HCT116 (cell line): ENCODE data around the gene RP9. TPM values are rescaled to one million over a fixed set of nuclear protein-coding genes. Genes with fewer than 3 reads are reported as not detected.

Experiments used
- ATAC-seq: fragments of 200-7000 bp; cut with Tn5 transposase; 2 replicates; pipeline ENCODE4 v1.9.1; 2020; ENCODE audit warnings: mild to moderate bottlenecking, moderate library complexity
- BruUV-seq: library from RNA; stranded (reverse); fragments of 400-500 nt; replicated peaks from 2 replicates; lab custom pipeline; 2021; lab: Mats Ljungman, UMichigan
- CTCF ChIA-PET: fragments of 300-600 bp; sonication (Branson Sonifier 250); formaldehyde crosslinking; loops from one replicate; lab custom pipeline; 2021; ENCODE audit warnings: antibody characterized with exemption; lab: Charles Lee
- POLR2A ChIA-PET: fragments of 300-600, 350-600 bp; sonication (Branson Sonifier 250); formaldehyde crosslinking; loops from one replicate; lab custom pipeline; 2021; ENCODE audit warnings: antibody characterized with exemption; lab: Charles Lee
- RAD21 ChIA-PET, 2 experiments: fragments of 300-600 bp; sonication (Branson Sonifier 250); formaldehyde crosslinking; loops; one replicate each; lab custom pipeline; 2023; ENCODE audit warnings: low total read pairs in 2 of 2; ENCODE audit not compliant: uncharacterized antibody in 2 of 2, unreplicated experiment in 2 of 2, low non-redundant PET in 1 of 2; lab: Charles Lee
- DNase-seq: peaks from one replicate; pipeline ENCODE4 v3.0.0-alpha.2; 2010; ENCODE audit warnings: low read depth, low spot score
- H2AFZ ChIP-seq: fragments of 200-600 bp; shearing (Covaris generic), sonication (generic); 2 replicates; pipeline ENCODE4 v1.6.1; 2017; ENCODE audit warnings: low read depth, mixed run types, mixed read lengths, antibody characterized with exemption, low read length; ENCODE audit not compliant: poor library complexity, severe bottlenecking
- H3K27ac ChIP-seq: 2 replicates; pipeline ENCODE4 v1.5.1; 2012; ENCODE audit warnings: low read depth, low read length
- H3K27me3 ChIP-seq: fragments of 200-600 bp; sonication (generic); 2 replicates; pipeline ENCODE4 v1.6.1; 2016; ENCODE audit warnings: mixed run types, low read length, mixed read lengths; ENCODE audit not compliant: insufficient read depth
- H3K36me3 ChIP-seq, 2 experiments: fragments of 200-500 bp in 1 of 2; fragments of 200-600 bp in 1 of 2; sonication (Bioruptor generic) in 1 of 2; sonication (generic) in 1 of 2; 2 replicates each; pipeline versions ENCODE4 v1.5.1 to v1.6.1; 2014 to 2016; ENCODE audit warnings: low read length in 2 of 2, inconsistent platforms in 1 of 2, mixed read lengths in 1 of 2, mixed run types in 1 of 2; ENCODE audit not compliant: insufficient read depth in 2 of 2, control insufficient read depth in 1 of 2
- H3K4me1 ChIP-seq, 2 experiments: fragments of 200-600 bp in 1 of 2; sonication (generic) in 1 of 2; 2 replicates each; pipeline versions ENCODE4 v1.5.1 to v1.6.1; 2012 to 2017; ENCODE audit warnings: low read length in 2 of 2, inconsistent platforms in 1 of 2, mild to moderate bottlenecking in 1 of 2, mixed read lengths in 1 of 2, mixed run types in 1 of 2, moderate library complexity in 1 of 2; ENCODE audit not compliant: insufficient read depth in 2 of 2, control insufficient read depth in 1 of 2
- H3K4me2 ChIP-seq: fragments of 200-600 bp; sonication (generic); 2 replicates; pipeline ENCODE4 v1.6.1; 2017; ENCODE audit warnings: mixed run types, low read length, mixed read lengths
- H3K4me3 ChIP-seq, 2 experiments: fragments of 200-600 bp in 1 of 2; sonication (generic) in 1 of 2; replicated peaks in 1 of 2; 2 replicates each; pipeline ENCODE4 v1.5.1; 2011 to 2016; ENCODE audit warnings: low read length in 2 of 2, control low read depth in 1 of 2, low read depth in 1 of 2, mild to moderate bottlenecking in 1 of 2, mixed read lengths in 1 of 2, mixed run types in 1 of 2
- H3K79me2 ChIP-seq: fragments of 200-600 bp; sonication (generic); 2 replicates; pipeline ENCODE4 v1.6.1; 2017; ENCODE audit warnings: mild to moderate bottlenecking, mixed run types, low read length, moderate library complexity, mixed read lengths; ENCODE audit not compliant: insufficient read depth
- H3K9ac ChIP-seq: fragments of 200-600 bp; sonication (generic); 2 replicates; pipeline ENCODE4 v1.6.1; 2016; ENCODE audit warnings: low read length, mixed read lengths
- H3K9me2 ChIP-seq: fragments of 200-600 bp; sonication (generic), shearing (Covaris generic); 2 replicates; pipeline ENCODE4 v1.6.1; 2017; ENCODE audit warnings: mixed run types, mild to moderate bottlenecking, moderate library complexity; ENCODE audit not compliant: insufficient read depth
- H3K9me3 ChIP-seq, 2 experiments: fragments of 200-500 bp in 1 of 2; fragments of 200-600 bp in 1 of 2; sonication (Bioruptor generic) in 1 of 2; sonication (generic) in 1 of 2; 2 replicates each; pipeline ENCODE4 v1.6.1; 2014 to 2017; ENCODE audit warnings: low read length in 2 of 2, mixed read lengths in 2 of 2, inconsistent platforms in 1 of 2, low read depth in 1 of 2, mild to moderate bottlenecking in 1 of 2, mixed run types in 1 of 2, moderate library complexity in 1 of 2; ENCODE audit not compliant: control insufficient read depth in 1 of 2, insufficient read depth in 1 of 2
- H4K20me1 ChIP-seq: fragments of 200-600 bp; sonication (generic), shearing (Covaris generic); 2 replicates; pipeline ENCODE4 v1.6.1; 2017; ENCODE audit warnings: mixed run types, mild to moderate bottlenecking, moderate library complexity; ENCODE audit not compliant: insufficient read depth
- ATF3 ChIP-seq: IDR thresholded peaks from 2 replicates; pipeline ENCODE4 v1.6.1; 2012
- CBX3 ChIP-seq: IDR thresholded peaks from 2 replicates; pipeline ENCODE4 v1.6.1; 2012; ENCODE audit warnings: low read depth
- CEBPB ChIP-seq: IDR thresholded peaks from 2 replicates; pipeline ENCODE4 v1.6.1; 2012; ENCODE audit warnings: low read depth
- EGR1 ChIP-seq: IDR thresholded peaks from 2 replicates; pipeline ENCODE4 v1.6.1; 2012; ENCODE audit warnings: low read depth
- ELF1 ChIP-seq: IDR thresholded peaks from 2 replicates; pipeline ENCODE4 v1.6.1; 2012; ENCODE audit warnings: low read depth, borderline replicate concordance
- POLR2AphosphoS5 ChIP-seq: IDR thresholded peaks from 2 replicates; pipeline ENCODE4 v1.6.1; 2011; ENCODE audit warnings: mild to moderate bottlenecking, low read depth, low read length, moderate library complexity
- SP1 ChIP-seq: IDR thresholded peaks from 2 replicates; pipeline ENCODE4 v1.6.1; 2012; ENCODE audit warnings: low read depth
- SRF ChIP-seq: IDR thresholded peaks from 2 replicates; pipeline ENCODE4 v1.6.1; 2012; ENCODE audit warnings: low read depth
- TCF7L2 ChIP-seq: IDR thresholded peaks from 2 replicates; pipeline ENCODE4 v1.7.0; 2011; ENCODE audit warnings: borderline replicate concordance, inconsistent platforms; ENCODE audit not compliant: insufficient read depth, insufficient read length; ENCODE audit errors: extremely low read depth
- ZFX ChIP-seq: fragments of 450-650 bp; IDR thresholded peaks from 2 replicates; pipeline ENCODE4 v1.6.1; 2017
- ZNF274 ChIP-seq: fragments of 200-500 bp; sonication (Bioruptor generic); IDR thresholded peaks from 2 replicates; pipeline ENCODE4 v1.6.1; 2014; ENCODE audit warnings: mild to moderate bottlenecking, low read depth, low read length, inconsistent platforms
- intact Hi-C: fragments of 100-400 bp; cut with micrococcal nuclease; formaldehyde crosslinking; loops from 2 replicates; pipeline ENCODE4 v1.10.0; 2022
- total RNA-seq: library from RNA; stranded (reverse); gene quantifications from one replicate; pipeline ENCODE4 v1.2.1, GENCODE V29; 2021; ENCODE audit not compliant: unreplicated experiment
- TF ChIP-seq, protein P1 (sequence below): IDR thresholded peaks from 2 replicates; pipeline ENCODE4 v1.6.1; 2012; ENCODE audit warnings: low read depth
- TF ChIP-seq, protein P2 (sequence below), 3 experiments: fragments of 200-600 bp in 1 of 3; sonication (generic) in 1 of 3; IDR thresholded peaks in 2 of 3; conservative IDR thresholded peaks in 1 of 3; 2 replicates each; pipeline ENCODE4 v1.5.1; 2012 to 2017; ENCODE audit warnings: low read depth in 2 of 3, low read length in 2 of 3, antibody characterized with exemption in 1 of 3, borderline replicate concordance in 1 of 3, control low read depth in 1 of 3, mild to moderate bottlenecking in 1 of 3, mixed read lengths in 1 of 3, mixed run types in 1 of 3, moderate library complexity in 1 of 3; ENCODE audit not compliant: insufficient read depth in 1 of 3

The RP9 gene
- total RNA-seq, 1 experiment from 2014 or later, result 14.2 TPM

- H4K20me1 ChIP-seq, result no peaks in the 10 kb centered on the region
- POLR2A ChIA-PET, result no interaction called here
- RAD21 ChIA-PET, result no interaction called here
Observed at GRCh38 chr7:33127085-33127484, 17.9 kb upstream of the RP9 start.

DNA sequence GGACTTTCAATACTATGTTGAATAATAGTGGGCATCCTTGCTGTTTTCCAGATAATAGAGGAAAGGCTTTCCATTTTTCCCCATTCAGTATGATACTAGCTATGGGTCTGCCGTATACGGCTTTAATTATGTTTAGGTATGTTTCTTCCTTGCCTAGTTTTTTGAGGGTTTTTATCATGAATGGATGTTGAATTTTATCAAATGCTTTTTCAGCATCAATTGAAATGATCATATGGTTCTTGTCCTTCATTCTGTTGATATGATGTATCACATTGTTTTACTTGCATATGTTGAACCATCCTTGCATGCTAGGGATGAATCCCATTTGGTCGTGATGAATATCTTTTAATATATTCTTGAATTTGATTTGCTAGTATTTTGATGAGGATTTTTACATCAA is 9.2 kb upstream of the RP9 start:
- ATAC-seq, result no peak
- H3K79me2 ChIP-seq, result no peaks in the 10 kb centered on the region
- ChIA-PET CTCF (no interaction called here), POLR2A (no interaction called here), RAD21 (no interaction called here)
- DNase-seq, result no peak
- intact Hi-C loops, result no loop called here
- H3K27me3 ChIP-seq, result no peaks in the 10 kb centered on the region
- H3K4me2 ChIP-seq, result no peak overlapping the region
- H3K4me3 ChIP-seq, result no peak overlapping the region
- no peaks in the 10 kb centered on the region for H3K4me1 ChIP-seq
- H3K27ac ChIP-seq, result no peak overlapping the region
- no peaks in the 10 kb centered on the region for H3K36me3 ChIP-seq
- no peaks in the 10 kb centered on the region for H3K9me2 ChIP-seq
- H4K20me1 ChIP-seq, result no peaks in the 10 kb centered on the region
- H3K9ac ChIP-seq, result no peak overlapping the region
- H2AFZ ChIP-seq, result no peak overlapping the region
- H3K9me3 ChIP-seq, result peaks cover 0 to 4% of the 10 kb centered on the region in 2 experiments; a peak in 1 of 4 replicates
- no TSS peak for BruUV-seq
- TF ChIP-seq ELF1 (no peak), EGR1 (no peak), POLR2AphosphoS5 (no peak), ZFX (no peak), SP1 (no peak), SRF (no peak), ATF3 (no peak)
- TF ChIP-seq, protein P1, sequence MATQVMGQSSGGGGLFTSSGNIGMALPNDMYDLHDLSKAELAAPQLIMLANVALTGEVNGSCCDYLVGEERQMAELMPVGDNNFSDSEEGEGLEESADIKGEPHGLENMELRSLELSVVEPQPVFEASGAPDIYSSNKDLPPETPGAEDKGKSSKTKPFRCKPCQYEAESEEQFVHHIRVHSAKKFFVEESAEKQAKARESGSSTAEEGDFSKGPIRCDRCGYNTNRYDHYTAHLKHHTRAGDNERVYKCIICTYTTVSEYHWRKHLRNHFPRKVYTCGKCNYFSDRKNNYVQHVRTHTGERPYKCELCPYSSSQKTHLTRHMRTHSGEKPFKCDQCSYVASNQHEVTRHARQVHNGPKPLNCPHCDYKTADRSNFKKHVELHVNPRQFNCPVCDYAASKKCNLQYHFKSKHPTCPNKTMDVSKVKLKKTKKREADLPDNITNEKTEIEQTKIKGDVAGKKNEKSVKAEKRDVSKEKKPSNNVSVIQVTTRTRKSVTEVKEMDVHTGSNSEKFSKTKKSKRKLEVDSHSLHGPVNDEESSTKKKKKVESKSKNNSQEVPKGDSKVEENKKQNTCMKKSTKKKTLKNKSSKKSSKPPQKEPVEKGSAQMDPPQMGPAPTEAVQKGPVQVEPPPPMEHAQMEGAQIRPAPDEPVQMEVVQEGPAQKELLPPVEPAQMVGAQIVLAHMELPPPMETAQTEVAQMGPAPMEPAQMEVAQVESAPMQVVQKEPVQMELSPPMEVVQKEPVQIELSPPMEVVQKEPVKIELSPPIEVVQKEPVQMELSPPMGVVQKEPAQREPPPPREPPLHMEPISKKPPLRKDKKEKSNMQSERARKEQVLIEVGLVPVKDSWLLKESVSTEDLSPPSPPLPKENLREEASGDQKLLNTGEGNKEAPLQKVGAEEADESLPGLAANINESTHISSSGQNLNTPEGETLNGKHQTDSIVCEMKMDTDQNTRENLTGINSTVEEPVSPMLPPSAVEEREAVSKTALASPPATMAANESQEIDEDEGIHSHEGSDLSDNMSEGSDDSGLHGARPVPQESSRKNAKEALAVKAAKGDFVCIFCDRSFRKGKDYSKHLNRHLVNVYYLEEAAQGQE, result no peak

More at GRCh38 chr7:33127085-33127484, 17.9 kb upstream of the RP9 start:
- Histone ChIP-seq H3K9ac (no peak overlapping the region), H3K27ac (no peak overlapping the region), H2AFZ (no peak overlapping the region), H3K36me3 (no peaks in the 10 kb centered on the region), H3K79me2 (no peaks in the 10 kb centered on the region), H3K4me3 (no peak overlapping the region), H3K9me3 (no peaks in the 10 kb centered on the region), H3K9me2 (no peaks in the 10 kb centered on the region), H3K4me1 (peaks cover 8 to 11% of the 10 kb centered on the region in 2 experiments; a peak in 3 of 4 replicates), H3K4me2 (no peak overlapping the region), H3K27me3 (no peaks in the 10 kb centered on the region)
- no peak for DNase-seq
- no TSS peak for BruUV-seq
- intact Hi-C loops, result no loop called here
- CTCF ChIA-PET, result no interaction called here
- no peak for ATAC-seq
- TF ChIP-seq, protein P2, sequence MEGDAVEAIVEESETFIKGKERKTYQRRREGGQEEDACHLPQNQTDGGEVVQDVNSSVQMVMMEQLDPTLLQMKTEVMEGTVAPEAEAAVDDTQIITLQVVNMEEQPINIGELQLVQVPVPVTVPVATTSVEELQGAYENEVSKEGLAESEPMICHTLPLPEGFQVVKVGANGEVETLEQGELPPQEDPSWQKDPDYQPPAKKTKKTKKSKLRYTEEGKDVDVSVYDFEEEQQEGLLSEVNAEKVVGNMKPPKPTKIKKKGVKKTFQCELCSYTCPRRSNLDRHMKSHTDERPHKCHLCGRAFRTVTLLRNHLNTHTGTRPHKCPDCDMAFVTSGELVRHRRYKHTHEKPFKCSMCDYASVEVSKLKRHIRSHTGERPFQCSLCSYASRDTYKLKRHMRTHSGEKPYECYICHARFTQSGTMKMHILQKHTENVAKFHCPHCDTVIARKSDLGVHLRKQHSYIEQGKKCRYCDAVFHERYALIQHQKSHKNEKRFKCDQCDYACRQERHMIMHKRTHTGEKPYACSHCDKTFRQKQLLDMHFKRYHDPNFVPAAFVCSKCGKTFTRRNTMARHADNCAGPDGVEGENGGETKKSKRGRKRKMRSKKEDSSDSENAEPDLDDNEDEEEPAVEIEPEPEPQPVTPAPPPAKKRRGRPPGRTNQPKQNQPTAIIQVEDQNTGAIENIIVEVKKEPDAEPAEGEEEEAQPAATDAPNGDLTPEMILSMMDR (IDR thresholded peaks at IDR 0.05 in 2 of 3, conservative IDR thresholded peaks at IDR 0.05 in 1 of 3; ENCODE audit: borderline replicate concordance in 1 of 3, insufficient read depth in 1 of 3, low read depth in 2 of 3, low read length in 2 of 3), result no peak
- no peak for TF ChIP-seq TCF7L2
- no peak for TF ChIP-seq ZNF274
- TF ChIP-seq CEBPB, result no peak
- no peak for TF ChIP-seq ATF3
- no peak for TF ChIP-seq POLR2AphosphoS5
- TF ChIP-seq ZFX, result no peak
- TF ChIP-seq CBX3, result no peak
- TF ChIP-seq, all 23 proteins: peak for 0
